ENCODE measurements around the gene CDKN2AIP.
"Not testable (repeated sequence)": the region's sequence is repeated elsewhere in the genome, so short reads cannot be mapped to it uniquely, and the experiment has no call there.

The CDKN2AIP gene

DNA sequence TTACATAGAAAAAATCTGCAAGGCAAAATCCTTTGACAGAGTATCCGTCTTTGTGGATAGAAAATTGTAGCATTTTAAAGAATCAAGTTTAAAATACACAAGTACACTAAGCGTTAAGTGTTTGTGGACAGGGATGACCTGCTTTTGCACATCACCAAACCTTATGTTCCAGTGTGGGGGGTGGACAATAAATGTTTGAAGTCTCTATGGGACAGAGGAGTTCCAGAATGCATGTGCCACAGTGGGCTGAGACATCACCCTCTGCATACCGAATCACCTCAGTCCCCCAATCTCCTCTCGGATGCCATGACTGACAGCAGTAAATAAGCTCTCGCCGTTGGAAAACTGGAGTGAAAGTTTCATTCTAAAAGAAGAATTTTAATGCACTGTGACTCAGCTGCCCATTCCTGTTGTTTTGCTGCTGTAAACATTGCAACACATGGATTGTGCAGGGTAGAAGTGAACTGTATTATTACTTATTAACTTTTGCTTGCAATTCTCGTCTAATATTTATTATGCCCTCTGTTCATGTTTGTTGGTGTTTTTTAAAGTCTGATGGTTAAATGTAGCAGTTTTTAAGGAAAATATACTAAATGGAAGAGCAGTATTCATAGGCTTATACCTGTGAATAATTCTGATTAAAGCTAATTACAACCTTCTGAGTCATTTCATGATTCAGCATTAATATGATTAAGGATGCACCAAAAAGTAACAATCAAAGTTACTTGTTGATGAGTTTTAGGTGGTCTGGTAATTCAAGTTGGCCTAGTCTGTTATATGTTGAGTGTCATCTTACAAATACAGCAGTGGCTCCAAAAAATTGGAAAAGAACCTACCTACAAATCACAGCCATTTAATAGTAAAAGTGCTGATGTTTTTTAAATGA is 24.0 kb downstream of the CDKN2AIP start:
- TF ChIP-seq, protein P1, sequence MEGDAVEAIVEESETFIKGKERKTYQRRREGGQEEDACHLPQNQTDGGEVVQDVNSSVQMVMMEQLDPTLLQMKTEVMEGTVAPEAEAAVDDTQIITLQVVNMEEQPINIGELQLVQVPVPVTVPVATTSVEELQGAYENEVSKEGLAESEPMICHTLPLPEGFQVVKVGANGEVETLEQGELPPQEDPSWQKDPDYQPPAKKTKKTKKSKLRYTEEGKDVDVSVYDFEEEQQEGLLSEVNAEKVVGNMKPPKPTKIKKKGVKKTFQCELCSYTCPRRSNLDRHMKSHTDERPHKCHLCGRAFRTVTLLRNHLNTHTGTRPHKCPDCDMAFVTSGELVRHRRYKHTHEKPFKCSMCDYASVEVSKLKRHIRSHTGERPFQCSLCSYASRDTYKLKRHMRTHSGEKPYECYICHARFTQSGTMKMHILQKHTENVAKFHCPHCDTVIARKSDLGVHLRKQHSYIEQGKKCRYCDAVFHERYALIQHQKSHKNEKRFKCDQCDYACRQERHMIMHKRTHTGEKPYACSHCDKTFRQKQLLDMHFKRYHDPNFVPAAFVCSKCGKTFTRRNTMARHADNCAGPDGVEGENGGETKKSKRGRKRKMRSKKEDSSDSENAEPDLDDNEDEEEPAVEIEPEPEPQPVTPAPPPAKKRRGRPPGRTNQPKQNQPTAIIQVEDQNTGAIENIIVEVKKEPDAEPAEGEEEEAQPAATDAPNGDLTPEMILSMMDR (IDR thresholded peaks at IDR 0.05; ENCODE audit: low read depth, low read length): no peak
- no peak for DNase-seq (ENCODE audit: extremely low read depth, low read depth)

DNA sequence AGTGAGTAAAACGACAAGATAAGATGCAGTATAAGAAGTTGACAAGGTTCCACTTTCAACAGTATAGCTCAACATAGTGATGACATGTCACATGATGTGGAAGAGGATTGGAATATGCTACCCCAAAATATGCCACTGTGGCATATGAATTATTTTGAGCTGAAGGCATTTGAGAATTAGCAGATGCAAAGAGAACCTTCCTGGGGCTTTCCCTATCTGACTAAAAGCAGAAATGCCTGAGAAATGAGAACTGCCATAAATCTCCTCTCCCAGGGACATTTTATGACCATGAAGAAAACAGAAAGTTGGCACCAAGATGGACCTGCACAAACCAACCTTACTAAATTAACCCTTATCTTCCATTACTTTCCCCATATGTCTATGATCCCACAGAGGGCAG is 24.8 kb downstream of the CDKN2AIP start:
- TF ChIP-seq, protein P1 (IDR thresholded peaks at IDR 0.05; ENCODE audit: low read depth, low read length): no peak
- no peak for DNase-seq (ENCODE audit: extremely low read depth, low read depth)

DNA sequence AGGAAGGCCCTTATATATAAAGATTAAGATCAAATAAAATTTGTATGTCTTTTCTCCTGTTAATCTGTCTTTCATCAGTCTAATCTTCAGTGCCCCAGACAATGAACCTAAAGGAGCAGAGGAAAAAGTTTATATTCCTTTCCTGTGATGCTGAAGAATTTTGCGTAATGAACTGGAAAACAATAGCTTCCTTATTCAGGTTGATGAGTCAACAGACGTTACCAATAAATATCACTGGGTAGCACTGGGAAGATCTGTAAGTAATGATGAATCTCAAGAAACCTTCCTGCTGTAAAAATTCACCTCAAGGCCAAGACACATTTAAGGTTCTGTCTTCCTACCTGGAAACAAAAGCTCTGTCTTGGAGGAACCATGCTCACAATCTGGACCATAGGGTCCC is 25.5 kb downstream of the CDKN2AIP start:
- TF ChIP-seq, protein P1 (IDR thresholded peaks at IDR 0.05; ENCODE audit: low read depth, low read length): no peak
- DNase-seq (ENCODE audit: extremely low read depth, low read depth): no peak

DNA sequence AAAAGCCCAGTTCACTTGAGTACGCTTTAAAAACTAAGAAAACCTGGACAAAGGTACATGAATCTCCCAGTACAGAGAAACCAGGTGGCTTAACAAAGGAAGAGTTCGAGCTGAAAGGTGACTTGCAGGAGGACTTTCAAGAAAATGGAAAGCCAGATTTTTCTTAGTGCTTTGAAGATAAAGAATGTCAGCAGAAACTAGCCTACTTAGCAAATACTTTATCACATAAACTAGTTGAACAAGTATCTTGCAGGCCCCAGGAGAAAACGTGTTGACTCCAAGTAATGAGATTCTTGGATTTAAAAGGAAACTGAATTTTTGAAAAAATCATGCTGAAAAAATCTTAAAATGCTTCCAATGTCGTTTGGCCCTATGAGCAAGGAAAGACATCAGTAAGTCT is 26.4 kb downstream of the CDKN2AIP start:
- no peak for DNase-seq (ENCODE audit: extremely low read depth, low read depth)
- TF ChIP-seq, protein P1 (IDR thresholded peaks at IDR 0.05; ENCODE audit: low read depth, low read length): no peak

DNA sequence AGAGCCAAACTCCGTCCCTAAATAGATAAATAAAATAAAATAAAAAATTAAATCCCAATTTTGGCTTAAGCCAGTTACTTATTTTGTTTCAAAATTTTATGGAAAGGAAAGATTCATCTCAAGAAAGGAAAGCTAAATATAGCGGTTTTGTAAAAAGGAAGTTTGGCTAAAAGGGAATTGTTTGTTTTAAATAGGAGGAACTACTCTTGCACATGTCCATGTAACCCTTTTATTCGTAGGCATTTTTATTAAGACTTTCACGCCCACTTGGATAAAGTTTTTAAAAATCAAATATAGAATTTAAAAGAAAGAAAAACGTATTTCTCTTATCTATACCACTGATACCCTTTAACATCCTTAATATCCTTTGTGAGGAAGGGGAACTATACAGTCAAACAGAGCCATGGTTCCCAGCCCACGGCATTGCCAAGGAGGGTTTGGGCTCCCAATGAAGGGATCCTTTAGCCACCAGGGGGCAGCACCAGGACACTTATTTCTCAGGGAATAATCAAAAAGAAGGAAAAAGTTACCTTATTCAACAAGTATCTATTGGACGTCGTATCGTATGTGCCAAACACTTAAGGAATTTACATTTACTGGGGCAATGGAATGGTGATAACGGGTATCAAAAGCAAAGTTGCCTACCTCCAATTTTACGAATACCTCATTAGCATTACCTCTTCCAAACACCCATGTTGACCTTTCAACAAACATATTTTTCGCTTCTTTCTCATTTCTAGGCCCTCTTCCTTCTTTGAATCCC is 27.7 kb downstream of the CDKN2AIP start:
- peak; percentile 19 for DNase-seq (ENCODE audit: extremely low read depth, low read depth)
- TF ChIP-seq, protein P1 (IDR thresholded peaks at IDR 0.05; ENCODE audit: low read depth, low read length): peak; percentile 81

DNA sequence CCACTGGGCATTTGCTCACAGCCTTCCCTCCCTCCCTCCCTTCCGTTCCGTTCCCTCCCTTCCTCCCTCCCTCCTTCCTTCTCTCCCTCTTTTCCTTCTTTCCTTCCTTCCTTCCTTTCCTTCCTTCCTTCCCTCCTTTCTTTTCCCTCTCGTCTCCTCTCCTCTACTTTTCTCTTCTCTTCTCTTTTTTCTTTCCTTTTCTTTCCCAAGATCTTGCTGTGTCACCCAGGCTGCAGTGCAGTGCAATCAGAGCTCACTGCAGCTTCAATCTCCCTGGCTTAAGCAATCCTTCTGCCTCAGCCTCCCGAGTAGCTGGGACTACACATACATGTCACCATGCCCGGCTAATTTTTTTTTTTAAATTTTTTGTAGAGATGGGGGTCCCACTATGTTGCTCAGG is 33.7 kb downstream of the CDKN2AIP start:
- TF ChIP-seq, protein P1 (IDR thresholded peaks at IDR 0.05; ENCODE audit: low read depth, low read length): no peak
- no peak for DNase-seq (ENCODE audit: extremely low read depth, low read depth)

DNA sequence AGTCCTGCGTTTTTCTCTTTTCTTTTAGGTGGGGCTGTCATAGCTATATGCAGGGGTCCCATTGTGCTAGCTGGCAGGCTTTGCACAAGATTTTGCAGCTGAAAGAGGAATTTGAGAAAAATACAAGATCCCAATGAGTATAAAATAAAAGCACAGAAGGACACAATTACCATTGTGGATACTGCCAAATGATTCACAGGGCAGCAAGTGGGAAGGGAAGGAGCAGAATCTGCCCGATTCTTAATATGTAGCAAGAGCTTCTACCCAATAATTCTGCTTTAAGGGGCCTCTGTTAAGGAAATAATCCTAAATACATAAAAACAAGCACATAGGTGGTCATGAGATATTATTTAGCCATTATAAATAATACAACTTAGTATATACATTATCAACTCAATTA is 34.5 kb downstream of the CDKN2AIP start:
- no peak for DNase-seq (ENCODE audit: extremely low read depth, low read depth)
- TF ChIP-seq, protein P1 (IDR thresholded peaks at IDR 0.05; ENCODE audit: low read depth, low read length): no peak

DNA sequence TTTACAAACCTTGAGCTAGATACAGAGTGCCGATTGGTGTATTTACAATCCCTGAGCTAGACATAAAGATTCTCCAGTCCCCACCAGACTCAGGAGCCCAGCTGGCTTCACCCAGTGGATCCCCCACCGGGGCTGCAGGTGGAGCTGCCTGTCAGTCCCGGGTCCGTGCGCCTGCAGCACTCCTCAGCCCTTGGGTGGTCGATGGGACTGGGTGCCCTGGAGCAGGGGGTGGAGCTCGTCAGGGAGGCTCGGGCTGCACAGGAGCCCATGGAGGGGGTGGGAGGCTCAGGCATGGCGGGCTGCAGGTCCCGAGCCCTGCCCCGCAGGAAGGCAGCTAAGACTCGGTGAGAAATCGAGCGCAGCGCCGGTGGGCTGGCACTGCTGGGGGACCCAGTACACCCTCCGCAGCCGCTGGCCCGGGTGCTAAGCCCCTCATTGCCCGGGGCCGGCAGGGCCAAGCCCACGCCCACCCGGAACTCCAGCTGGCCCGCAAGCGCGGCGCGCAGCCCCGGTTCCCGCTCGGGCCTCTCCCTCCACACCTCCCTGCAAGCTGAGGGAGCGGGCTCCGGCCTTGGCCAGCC is 38.2 kb downstream of the CDKN2AIP start:
- DNase-seq (ENCODE audit: extremely low read depth, low read depth): not testable (repeated sequence)

Data from AG09319 (cell line).